Astrocyte (in vitro differentiated cells and primary cell): ENCODE data around the gene ATRAID. TPM values are rescaled to one million over a fixed set of nuclear protein-coding genes. Genes with fewer than 3 reads are reported as not detected.

Experiments
- DNase-seq: peaks from one replicate; pipeline ENCODE4 v3.0.0-alpha.2; 2010; ENCODE audit warnings: low read depth
- FAIRE-seq: peaks from 2 replicates; lab custom pipeline; 2011; peaks lifted over from hg19 to GRCh38; lab: Jason Lieb, UNC
- H2AFZ ChIP-seq: 2 replicates; pipeline ENCODE4 v1.6.0; 2012; ENCODE audit warnings: low read depth, low read length, inconsistent platforms
- H3K27ac ChIP-seq: 2 replicates; pipeline ENCODE4 v1.5.1; 2011; ENCODE audit warnings: low read depth, low read length, inconsistent platforms
- H3K27me3 ChIP-seq: 2 replicates; pipeline ENCODE4 v1.6.0; 2011; ENCODE audit warnings: low read length, inconsistent platforms; ENCODE audit not compliant: insufficient read depth
- H3K36me3 ChIP-seq: 2 replicates; pipeline ENCODE4 v1.5.1; 2011; ENCODE audit warnings: low read length, inconsistent platforms; ENCODE audit not compliant: insufficient read depth
- H3K4me1 ChIP-seq: 2 replicates; pipeline ENCODE4 v1.5.1; 2011; ENCODE audit warnings: low read length, inconsistent platforms; ENCODE audit not compliant: insufficient read depth
- H3K4me2 ChIP-seq: 2 replicates; pipeline ENCODE4 v1.6.0; 2012; ENCODE audit warnings: low read length, inconsistent platforms
- H3K4me3 ChIP-seq: 2 replicates; pipeline ENCODE4 v1.5.1; 2011; ENCODE audit warnings: low read depth, mild to moderate bottlenecking, low read length, inconsistent platforms; ENCODE audit not compliant: insufficient read depth
- H3K79me2 ChIP-seq: 2 replicates; pipeline ENCODE4 v1.6.0; 2012; ENCODE audit warnings: mild to moderate bottlenecking, low read length, inconsistent platforms; ENCODE audit not compliant: insufficient read depth
- H3K9ac ChIP-seq: 2 replicates; pipeline ENCODE4 v1.6.0; 2012; ENCODE audit warnings: mild to moderate bottlenecking, low read length, inconsistent platforms
- H3K9me3 ChIP-seq: 2 replicates; pipeline ENCODE4 v1.5.1; 2012; ENCODE audit warnings: low read depth, mild to moderate bottlenecking, low read length, inconsistent platforms; ENCODE audit not compliant: insufficient read depth
- H4K20me1 ChIP-seq: 2 replicates; pipeline ENCODE4 v1.6.0; 2012; ENCODE audit warnings: low read length, inconsistent platforms; ENCODE audit not compliant: insufficient read depth
- H3K27ac Mint-ChIP-seq: one replicate; pipeline ENCODE4 v1.8.0; 2021; ENCODE audit warnings: mild to moderate bottlenecking, mixed read lengths; ENCODE audit not compliant: unreplicated experiment
- H3K27me3 Mint-ChIP-seq: one replicate; pipeline ENCODE4 v1.8.0; 2021; ENCODE audit warnings: low read depth, mixed read lengths; ENCODE audit not compliant: unreplicated experiment
- H3K36me3 Mint-ChIP-seq: one replicate; pipeline ENCODE4 v1.8.0; 2021; ENCODE audit warnings: low read depth, mixed read lengths; ENCODE audit not compliant: unreplicated experiment
- H3K4me1 Mint-ChIP-seq: one replicate; pipeline ENCODE4 v1.8.0; 2021; ENCODE audit warnings: low read depth, mixed read lengths; ENCODE audit not compliant: unreplicated experiment
- H3K4me3 Mint-ChIP-seq: one replicate; pipeline ENCODE4 v1.8.0; 2021; ENCODE audit warnings: mild to moderate bottlenecking, moderate library complexity, mixed read lengths; ENCODE audit not compliant: unreplicated experiment
- H3K9me3 Mint-ChIP-seq: one replicate; pipeline ENCODE4 v1.8.0; 2021; ENCODE audit warnings: mild to moderate bottlenecking, mixed read lengths; ENCODE audit not compliant: unreplicated experiment
- CTCF ChIP-seq: IDR thresholded peaks from 2 replicates; pipeline ENCODE4 v1.5.1; 2011; ENCODE audit warnings: low read depth, mild to moderate bottlenecking, inconsistent platforms, low read length, moderate library complexity; ENCODE audit not compliant: insufficient read depth
- EZH2 ChIP-seq: IDR thresholded peaks from 2 replicates; pipeline ENCODE4 v1.6.1; 2012; ENCODE audit warnings: mild to moderate bottlenecking, low read length, inconsistent platforms; ENCODE audit not compliant: insufficient read depth
- total RNA-seq: library from RNA; stranded (reverse); gene quantifications from 2 replicates; pipeline ENCODE4 v1.2.1, GENCODE V29; 2021

The ATRAID gene
- total RNA-seq, 1 donor from 2014 or later = 62.9 TPM

DNA sequence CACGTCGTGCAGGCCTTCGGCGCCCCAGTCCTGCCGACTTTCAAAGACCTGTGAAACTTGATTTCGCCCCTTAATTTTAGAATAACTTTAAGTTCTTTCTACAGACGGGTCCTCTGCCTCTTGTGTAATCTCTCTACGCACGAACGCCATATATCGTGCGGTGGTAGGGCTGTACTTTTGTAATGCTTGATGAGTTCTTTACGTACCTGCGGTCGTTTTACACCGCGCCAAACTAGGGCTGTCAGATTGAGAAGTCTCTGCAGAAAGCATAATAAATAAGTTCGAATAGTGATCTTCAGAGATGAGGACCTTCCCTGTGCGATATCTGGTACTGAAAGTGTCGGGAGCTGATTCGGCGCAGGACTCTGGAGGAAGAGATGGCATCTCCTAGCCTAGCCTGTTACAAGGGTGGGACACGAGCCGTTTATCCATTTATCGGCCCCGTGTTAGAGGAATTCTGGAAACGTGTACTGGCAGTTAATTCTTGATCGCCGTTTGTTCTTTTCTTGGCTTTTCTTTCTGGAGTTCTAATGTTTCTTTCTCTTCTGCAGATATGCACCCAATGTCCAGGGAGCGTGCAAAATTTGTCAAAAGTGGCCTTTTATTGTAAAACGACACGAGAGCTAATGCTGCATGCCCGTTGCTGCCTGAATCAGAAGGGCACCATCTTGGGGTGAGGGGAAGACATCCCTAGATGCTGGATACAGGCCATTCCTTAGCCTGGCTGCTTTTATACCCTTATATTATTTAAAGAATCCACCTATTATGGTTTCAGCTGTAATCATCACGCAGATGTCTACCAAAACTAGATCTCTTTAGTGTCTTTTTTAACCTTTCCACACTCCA, 1.0 kb downstream of the ATRAID start:
- peak overlapping the region; percentile 95 for H3K4me3 Mint-ChIP-seq

GRCh38 chr2:27214941-27215340, 3.1 kb downstream of the ATRAID start:
- H3K36me3 ChIP-seq = peaks cover 16% of the 10 kb centered on the region
- H3K27ac ChIP-seq = no peak overlapping the region
- FAIRE-seq (no peak), DNase-seq (no peak)
- no peaks in the 10 kb centered on the region for H3K9me3 ChIP-seq
- H3K4me2 ChIP-seq = no peak overlapping the region
- no peak overlapping the region for H3K9ac ChIP-seq
- Mint-ChIP-seq H3K27ac (no peak overlapping the region), H3K4me3 (no peak overlapping the region), H3K9me3 (no peaks in the 10 kb centered on the region), H3K27me3 (no peaks in the 10 kb centered on the region), H3K4me1 (peaks cover 24% of the 10 kb centered on the region), H3K36me3 (peaks cover 7% of the 10 kb centered on the region)
- no peaks in the 10 kb centered on the region for H4K20me1 ChIP-seq
- no peak overlapping the region for H2AFZ ChIP-seq
- peaks cover 22% of the 10 kb centered on the region for H3K4me1 ChIP-seq
- TF ChIP-seq CTCF (no peak), EZH2 (no peak)
- H3K27me3 ChIP-seq = no peaks in the 10 kb centered on the region
- H3K4me3 ChIP-seq = no peak overlapping the region
- H3K79me2 ChIP-seq = peaks cover 48% of the 10 kb centered on the region

More for the DNA sequence above, 1.0 kb downstream of the ATRAID start:
- H3K9ac ChIP-seq = peak overlapping the region; percentile 93
- H3K27ac ChIP-seq = peak overlapping the region; percentile 92
- DNase-seq (peak; percentile 70), FAIRE-seq (no peak)
- peak overlapping the region; percentile 74 for H3K4me3 ChIP-seq
- H3K4me2 ChIP-seq = peak overlapping the region; percentile 90
- H3K9me3 Mint-ChIP-seq = no peaks in the 10 kb centered on the region
- H3K36me3 ChIP-seq = peaks cover 14% of the 10 kb centered on the region
- no peaks in the 10 kb centered on the region for H3K9me3 ChIP-seq
- H3K27ac Mint-ChIP-seq = peak overlapping the region; percentile 99
- TF ChIP-seq EZH2 (no peak), CTCF (no peak)
- H3K27me3 Mint-ChIP-seq = no peaks in the 10 kb centered on the region
- no peaks in the 10 kb centered on the region for H4K20me1 ChIP-seq
- peaks cover 10% of the 10 kb centered on the region for H3K36me3 Mint-ChIP-seq
- peak overlapping the region; percentile 94 for H2AFZ ChIP-seq
- peaks cover 23% of the 10 kb centered on the region for H3K4me1 Mint-ChIP-seq
- no peaks in the 10 kb centered on the region for H3K27me3 ChIP-seq
- peaks cover 15% of the 10 kb centered on the region for H3K4me1 ChIP-seq
- peaks cover 27% of the 10 kb centered on the region for H3K79me2 ChIP-seq
